Brain microvascular endothelial cell (primary cell): ENCODE data around the gene SLC8A2.

ENCODE experiments used
- DNase-seq: peaks from one replicate; pipeline ENCODE4 v3.0.0-alpha.2; 2020
- H3K27ac ChIP-seq: fragments of 250-450 bp; sonication (Bioruptor Pico); 2 replicates; pipeline ENCODE4 v1.5.1; 2020; ENCODE audit warnings: mild to moderate bottlenecking, moderate library complexity
- H3K27me3 ChIP-seq: fragments of 250-450 bp; sonication (Bioruptor Pico); replicated peaks from 2 replicates; pipeline ENCODE4 v1.5.1; 2020; ENCODE audit warnings: mild to moderate bottlenecking
- H3K36me3 ChIP-seq: fragments of 250-450 bp; sonication (Bioruptor Pico); replicated peaks from 2 replicates; pipeline ENCODE4 v1.5.1; 2020; ENCODE audit warnings: mild to moderate bottlenecking
- H3K4me3 ChIP-seq: 2 replicates; pipeline ENCODE4 v1.5.1; 2011; ENCODE audit warnings: low read depth, mild to moderate bottlenecking, control low read depth, low read length, moderate library complexity
- CTCF ChIP-seq: IDR thresholded peaks from 2 replicates; pipeline ENCODE4 v1.5.1; 2011; ENCODE audit warnings: low read depth, mild to moderate bottlenecking, moderate library complexity, low read length, control low read depth, inconsistent platforms; ENCODE audit errors: missing control alignments
- in situ Hi-C: cut with HindIII; loops from 2 replicates; pipeline ENCODE4 v1.10.0; 2017; ENCODE audit warnings: low sequenced_read_pairs, low pct_ligation_motif_present

The SLC8A2 gene

GRCh38 chr19:47507924-47508553, 36.3 kb upstream of the SLC8A2 start:
- Histone ChIP-seq H3K27me3 (no peaks in the 10 kb centered on the region), H3K36me3 (peaks cover 3% of the 10 kb centered on the region)
- in situ Hi-C loops: no loop called here

GRCh38 chr19:47507012-47507411, 35.3 kb upstream of the SLC8A2 start:
- Histone ChIP-seq H3K27me3 (no peaks in the 10 kb centered on the region), H3K27ac (no peak overlapping the region), H3K36me3 (peaks cover 11% of the 10 kb centered on the region), H3K4me3 (no peak overlapping the region)
- TF ChIP-seq CTCF: no peak
- in situ Hi-C loops: no loop called here
- DNase-seq: no peak

More at GRCh38 chr19:47507924-47508553, 36.3 kb upstream of the SLC8A2 start:
- Histone ChIP-seq H3K27ac (no peak overlapping the region), H3K4me3 (no peak overlapping the region)
- DNase-seq: no peak
- TF ChIP-seq CTCF: no peak

DNA sequence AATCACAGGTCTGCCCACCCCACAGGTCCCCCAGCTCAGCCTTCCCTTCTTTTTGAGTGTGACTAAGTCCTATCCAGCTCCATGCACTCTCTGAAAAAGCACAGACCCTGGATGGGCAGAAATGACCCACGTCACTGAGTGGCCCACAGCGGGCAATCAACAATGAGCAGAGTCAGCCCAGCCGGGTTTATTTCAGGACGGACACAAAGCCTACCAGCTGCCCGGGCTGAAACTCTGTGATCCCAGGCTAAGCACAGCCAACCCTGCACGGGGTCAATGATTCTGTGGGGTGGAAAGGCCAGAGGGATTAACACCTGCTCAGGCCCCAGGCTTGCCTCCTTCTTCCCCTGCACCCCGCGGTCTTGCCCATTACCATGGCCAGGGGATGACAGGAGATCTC, 34.8 kb upstream of the SLC8A2 start:
- DNase-seq: no peak
- Histone ChIP-seq H3K27me3 (no peaks in the 10 kb centered on the region), H3K27ac (no peak overlapping the region), H3K36me3 (peaks cover 11% of the 10 kb centered on the region), H3K4me3 (no peak overlapping the region)
- in situ Hi-C loops: no loop called here
- TF ChIP-seq CTCF: no peak

DNA sequence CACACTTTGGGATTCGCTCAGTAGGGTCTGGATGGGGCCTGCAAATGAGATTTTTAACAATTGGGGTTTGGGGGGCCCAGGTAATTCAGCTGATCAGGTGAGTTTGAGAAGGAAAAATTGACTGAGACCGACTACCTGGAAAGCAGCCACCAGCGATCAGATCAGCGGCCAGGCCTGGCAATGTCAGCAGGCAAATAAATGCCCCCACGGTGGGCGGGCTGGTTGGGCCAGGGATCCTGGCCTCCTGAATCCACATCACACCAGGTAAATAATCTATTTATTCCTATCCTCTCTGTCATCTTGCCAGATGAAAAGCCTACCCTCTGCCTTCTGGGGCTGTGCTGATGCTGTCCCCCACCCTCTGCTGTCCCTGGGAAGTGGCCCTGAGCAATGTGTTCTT, 33.8 kb upstream of the SLC8A2 start:
- H3K36me3 ChIP-seq: peaks cover 18% of the 10 kb centered on the region
- no peak for DNase-seq

DNA sequence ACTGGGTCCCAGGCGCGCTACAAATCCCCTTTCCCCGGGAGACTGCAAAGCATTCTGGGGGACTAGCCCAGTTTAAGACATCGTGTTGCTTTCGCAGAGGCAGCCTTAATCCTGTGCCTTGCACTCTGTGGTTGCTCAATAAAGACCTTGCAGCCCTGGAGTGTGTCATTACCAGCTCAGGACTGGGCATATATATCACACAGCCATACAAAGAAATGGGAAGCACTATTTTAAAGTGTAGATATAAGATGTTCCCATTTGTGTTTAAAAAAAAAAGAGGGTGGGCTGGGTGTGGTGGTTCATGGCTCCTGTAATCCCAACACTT, 32.1 kb upstream of the SLC8A2 start:
- Histone ChIP-seq H3K36me3 (peaks cover 33% of the 10 kb centered on the region), H3K4me3 (no peak overlapping the region), H3K27ac (no peak overlapping the region), H3K27me3 (no peaks in the 10 kb centered on the region)
- TF ChIP-seq CTCF: no peak
- in situ Hi-C loops: no loop called here
- DNase-seq: no peak

More for the DNA sequence above, 33.8 kb upstream of the SLC8A2 start:
- TF ChIP-seq CTCF: no peak
- no peak overlapping the region for H3K27ac ChIP-seq
- in situ Hi-C loops: no loop called here
- no peaks in the 10 kb centered on the region for H3K27me3 ChIP-seq
- no peak overlapping the region for H3K4me3 ChIP-seq
